Right lobe of liver (tissue), 6 donors: ENCODE data around the gene MTCP1. TPM values are rescaled to one million over a fixed set of nuclear protein-coding genes. Genes with fewer than 3 reads are reported as not detected.

Source experiments
- ATAC-seq, 4 donors: fragments of 200-7000 bp; cut with Tn5 transposase; one replicate each; pipeline ENCODE4 v1.9.1; 2020; ENCODE audit warnings: mild to moderate bottlenecking in 4 of 4, moderate library complexity in 4 of 4
- DNase-seq, 3 donors: peaks; one replicate each; pipeline ENCODE4 v3.0.0-alpha.2; 2020
- H3K27ac ChIP-seq, 3 donors: fragments of 200-600 bp; one replicate each; pipeline ENCODE4 v1.8.0; 2022
- H3K27me3 ChIP-seq, 2 donors: fragments of 200-600 bp; one replicate each; pipeline ENCODE4 v1.8.0; 2022
- H3K36me3 ChIP-seq, 4 donors: fragments of 200-600 bp; sonication (generic) in 1 of 4; one replicate each; pipeline versions ENCODE4 v1.5.1 to v1.8.0; 2017 to 2022; ENCODE audit warnings: control low read depth in 1 of 4
- H3K4me1 ChIP-seq, 4 donors: fragments of 200-600 bp; sonication (generic) in 1 of 4; one replicate each; pipeline versions ENCODE4 v1.5.1 to v1.8.0; 2017 to 2022; ENCODE audit warnings: control low read depth in 1 of 4
- H3K4me3 ChIP-seq, 3 donors: fragments of 200-600 bp; one replicate each; pipeline ENCODE4 v1.8.0; 2022
- H3K9me3 ChIP-seq, 4 donors: fragments of 200-600 bp; sonication (generic) in 1 of 4; one replicate each; pipeline versions ENCODE4 v1.5.1 to v1.8.0; 2017 to 2022; ENCODE audit warnings: control low read depth in 1 of 4
- CTCF ChIP-seq, 4 donors: fragments of 200-600 bp in 3 of 4; fragments of 450-650 bp in 1 of 4; IDR thresholded peaks; one replicate each; pipeline versions ENCODE4 v1.5.1 to v1.8.0; 2016 to 2022; ENCODE audit warnings: antibody characterized with exemption in 4 of 4, mild to moderate bottlenecking in 2 of 4
- POLR2A ChIP-seq: fragments of 450-650 bp; IDR thresholded peaks from one replicate; pipeline ENCODE4 v1.6.1; 2017; ENCODE audit warnings: antibody characterized with exemption, mild to moderate bottlenecking
- WGBS: methylation state at CpG from one replicate; pipeline ENCODE4 v1.1.6; 2018; ENCODE audit warnings: low coverage, low lambda C conversion rate; ENCODE audit not compliant: insufficient coverage; ENCODE audit errors: missing lambda C conversion rate; 5-methylcytosine and 5-hydroxymethylcytosine counted together
- intact Hi-C, 2 donors: fragments of 100-400 bp; cut with DNase I; formaldehyde crosslinking; loops; one replicate each; pipeline versions ENCODE4 v1.11.2 to v1.14.1; 2022
- total RNA-seq, 6 experiments: library from RNA; depleted of rRNA in 2 of 6; stranded (reverse); fragments of >200 nt in 2 of 6; fragmentation: NEBNext Ultra II Directional in 3 of 6; extraction: Animal tissue kit (Norgen Biotek cat#: 25700) in 3 of 6; gene quantifications; one replicate each; pipeline versions ENCODE4 v1.1.0 to v1.2.4, GENCODE V29; 2016 to 2023
- donor health status: DM: no; HTN: yes; CAD: no.
- donor health status: DM: no; HTN: no; CAD: no.
- donor health status: DM: no; HTN: no; CAD: no.
- donor health status: DM: no; HTN: yes; CAD: no.
- donor health status: DM: no; HTN: yes; CAD: no.

The MTCP1 gene
- total RNA-seq, 6 experiments from 2014 or later: 0.98 to 26.8 (median 16.6) TPM

- Histone ChIP-seq H3K27me3 (no peaks in the 10 kb centered on the region), H3K9me3 (no peaks in the 10 kb centered on the region), H3K27ac (peak overlapping the region in 1 of 3 donors; percentile 78), H3K4me3 (peak overlapping the region; percentile 56 to 62 (median 62)), H3K4me1 (peaks cover 0 to 23% (median 0%) of the 10 kb centered on the region in 4 donors), H3K36me3 (no peaks in the 10 kb centered on the region)
- DNase-seq (no peak), ATAC-seq (no peak)
- 64% methylated on average over 1 of the region's 1 CpG for WGBS
- intact Hi-C loops: no loop called here
- TF ChIP-seq CTCF (IDR thresholded peaks at IDR 0.05) (no peak), POLR2A (no peak)
Measured at GRCh38 chrX:155069414-155069813, 1.5 kb downstream of the MTCP1 start.

- DNase-seq: no peak
- ATAC-seq: peak in 1 of 4 donors; percentile 41
- Histone ChIP-seq H3K9me3 (no peaks in the 10 kb centered on the region), H3K4me1 (peaks cover 0 to 23% (median 0%) of the 10 kb centered on the region in 4 donors), H3K27ac (peak overlapping the region in 1 of 3 donors; percentile 78), H3K36me3 (no peaks in the 10 kb centered on the region), H3K27me3 (no peaks in the 10 kb centered on the region), H3K4me3 (no peak overlapping the region)
- 29% methylated on average over 1 of the region's 1 CpG for WGBS
- TF ChIP-seq CTCF (IDR thresholded peaks at IDR 0.05): no peak
- TF ChIP-seq POLR2A: no peak
- intact Hi-C loops: no loop called here
Measured at GRCh38 chrX:155068165-155068564, 2.8 kb downstream of the MTCP1 start.

- Histone ChIP-seq H3K9me3 (no peaks in the 10 kb centered on the region), H3K36me3 (no peaks in the 10 kb centered on the region), H3K4me1 (peaks cover 0 to 16% (median 0%) of the 10 kb centered on the region in 4 donors), H3K4me3 (no peak overlapping the region), H3K27me3 (peaks cover 0 to 3% of the 10 kb centered on the region in 2 donors), H3K27ac (peak overlapping the region in 2 of 3 donors; percentile 28 to 54)
- intact Hi-C loops: no loop called here
- DNase-seq (no peak), ATAC-seq (peak; percentile 44 to 72 (median 62))
- TF ChIP-seq POLR2A (no peak), CTCF (IDR thresholded peaks at IDR 0.05) (no peak)
- WGBS: 52% methylated on average over 8 of the region's 8 CpGs
Measured at GRCh38 chrX:155065035-155065734, 5.8 kb downstream of the MTCP1 start.

GRCh38 chrX:155061760-155062159 lies 9.2 kb downstream of the MTCP1 start:
- Histone ChIP-seq H3K4me3 (no peak overlapping the region), H3K27ac (no peak overlapping the region), H3K4me1 (peaks cover 0 to 16% (median 0%) of the 10 kb centered on the region in 4 donors), H3K9me3 (no peaks in the 10 kb centered on the region), H3K27me3 (peaks cover 0 to 3% of the 10 kb centered on the region in 2 donors), H3K36me3 (no peaks in the 10 kb centered on the region)
- WGBS: 61% methylated on average over 4 of the region's 4 CpGs
- intact Hi-C loops: no loop called here
- TF ChIP-seq POLR2A (no peak), CTCF (IDR thresholded peaks at IDR 0.05) (no peak)
- no peak for DNase-seq
- no peak for ATAC-seq
